ENCODE results near the gene KCNH1.

GRCh38 chr1:210801501-210801900 is 332.4 kb downstream of the KCNH1 start:
- TF ChIP-seq CTCF (IDR thresholded peaks at IDR 0.05) (no peak), POLR2A (IDR thresholded peaks at IDR 0.05) (no peak), EP300 (IDR thresholded peaks at IDR 0.05) (no peak)
